HG03045 (cell line): ENCODE results near the gene NXPE1.
"Not testable (repeated sequence)": the region's sequence is repeated elsewhere in the genome, so short reads cannot be mapped to it uniquely, and the experiment has no call there.

Source experiments
- ATAC-seq: cut with Tn5 transposase; IDR thresholded peaks from one replicate; pipeline ENCODE4 v1.9.1; 2021; ENCODE audit warnings: mild to moderate bottlenecking, moderate library complexity; ENCODE audit not compliant: unreplicated experiment

Gene NXPE1

GRCh38 chr11:114559425-114560310 lies at the start of gene NXPE1:
Gene NXPE1, minus strand, starts transcription at chr11:114559881. Its CDS starts 8,680 bp downstream, at chr11:114551201.
- no peak for ATAC-seq

- ATAC-seq = no peak
Measured at GRCh38 chr11:114609429-114609828, 49.7 kb upstream of the NXPE1 start.

GRCh38 chr11:114608605-114609004 lies 48.9 kb upstream of the NXPE1 start:
- ATAC-seq = not testable (repeated sequence)

GRCh38 chr11:114607753-114608459 lies 48.2 kb upstream of the NXPE1 start:
- no peak for ATAC-seq

- not testable (repeated sequence) for ATAC-seq
Measured at GRCh38 chr11:114606802-114607075, 47.1 kb upstream of the NXPE1 start.

GRCh38 chr11:114606003-114606801 lies 46.5 kb upstream of the NXPE1 start:
- no peak for ATAC-seq

- no peak for ATAC-seq
Measured at GRCh38 chr11:114605370-114605769, 45.7 kb upstream of the NXPE1 start.

GRCh38 chr11:114604886-114605285 lies 45.2 kb upstream of the NXPE1 start:
- no peak for ATAC-seq

GRCh38 chr11:114604179-114604813 lies 44.6 kb upstream of the NXPE1 start:
- no peak for ATAC-seq

- not testable (repeated sequence) for ATAC-seq
Measured at GRCh38 chr11:114603151-114603550, 43.5 kb upstream of the NXPE1 start.

- ATAC-seq = no peak
Measured at GRCh38 chr11:114598461-114598860, 38.8 kb upstream of the NXPE1 start.

GRCh38 chr11:114596175-114596919 lies 36.7 kb upstream of the NXPE1 start:
- ATAC-seq = no peak

GRCh38 chr11:114595571-114595970 lies 35.9 kb upstream of the NXPE1 start, which contains the start of gene NXPE4:
Gene NXPE4, minus strand, starts transcription at chr11:114595786. Its CDS starts 1,027 bp downstream, at chr11:114594759.
- no peak for ATAC-seq

- ATAC-seq = no peak
Measured at GRCh38 chr11:114594703-114595102, 35.0 kb upstream of the NXPE1 start.

- ATAC-seq = no peak
Measured at GRCh38 chr11:114587398-114587953, 27.8 kb upstream of the NXPE1 start.

GRCh38 chr11:114586797-114587196 lies 27.1 kb upstream of the NXPE1 start:
- no peak for ATAC-seq

GRCh38 chr11:114571712-114572111 lies 12.0 kb upstream of the NXPE1 start:
- no peak for ATAC-seq

- ATAC-seq = no peak
Measured at GRCh38 chr11:114569801-114570200, 10.1 kb upstream of the NXPE1 start.

GRCh38 chr11:114566276-114566675 lies 6.6 kb upstream of the NXPE1 start:
- no peak for ATAC-seq

- no peak for ATAC-seq
Measured at GRCh38 chr11:114564831-114565230, 5.2 kb upstream of the NXPE1 start.
